SU-DHL-6 (cell line): Measurements from ENCODE around the gene NPFFR1.

Source experiments
- H2AFZ ChIP-seq: fragments of 200-600 bp; sonication (generic); 2 replicates; pipeline ENCODE4 v1.6.1; 2014; ENCODE audit warnings: low read depth, mild to moderate bottlenecking, moderate library complexity, mixed read lengths, antibody characterized with exemption, low read length; ENCODE audit not compliant: severe bottlenecking
- H3F3A ChIP-seq: fragments of 200-600 bp; shearing (Covaris generic); 2 replicates; pipeline ENCODE4 v1.6.0; 2016; ENCODE audit warnings: antibody characterized with exemption, mild to moderate bottlenecking; ENCODE audit not compliant: insufficient read depth
- H3K27ac ChIP-seq: fragments of 200-600 bp; sonication (generic); 2 replicates; pipeline ENCODE4 v1.5.1; 2016; ENCODE audit warnings: low read depth, mild to moderate bottlenecking, low read length, moderate library complexity, mixed read lengths
- H3K27me3 ChIP-seq: fragments of 200-600 bp; sonication (generic), shearing (Covaris generic); 2 replicates; pipeline ENCODE4 v1.6.0; 2014; ENCODE audit warnings: mild to moderate bottlenecking, low read length
- H3K36me3 ChIP-seq: fragments of 200-600 bp; sonication (generic); 2 replicates; pipeline ENCODE4 v1.6.1; 2014; ENCODE audit warnings: mild to moderate bottlenecking, low read length, mixed read lengths
- H3K4me2 ChIP-seq: fragments of 300-600, 200-600 bp; shearing (Covaris generic), sonication (generic); 2 replicates; pipeline ENCODE4 v1.6.0; 2014; ENCODE audit warnings: low read length, low read depth, mild to moderate bottlenecking; ENCODE audit not compliant: poor library complexity, severe bottlenecking
- H3K4me3 ChIP-seq: fragments of 200-600 bp; sonication (generic); 2 replicates; pipeline ENCODE4 v1.5.1; 2014; ENCODE audit warnings: antibody characterized with exemption, low read length, mild to moderate bottlenecking, mixed read lengths; ENCODE audit not compliant: insufficient read depth, poor library complexity, severe bottlenecking
- H3K79me2 ChIP-seq: fragments of 200-600 bp; sonication (generic); 2 replicates; pipeline ENCODE4 v1.6.1; 2014; ENCODE audit warnings: mild to moderate bottlenecking, low read length, moderate library complexity; ENCODE audit not compliant: insufficient read depth
- H3K9ac ChIP-seq: fragments of 200-600 bp; sonication (generic); 2 replicates; pipeline ENCODE4 v1.7.0; 2014; ENCODE audit warnings: mild to moderate bottlenecking, low read length
- H3K9me2 ChIP-seq: fragments of 200-600 bp; sonication (generic); replicated peaks from 2 replicates; pipeline ENCODE4 v1.6.1; 2014; ENCODE audit warnings: low read length; ENCODE audit not compliant: insufficient read depth
- H3K9me3 ChIP-seq: fragments of 200-600 bp; sonication (generic); 2 replicates; pipeline ENCODE4 v1.6.1; 2014; ENCODE audit warnings: low read length, mixed read lengths; ENCODE audit not compliant: insufficient read depth
- H4K20me1 ChIP-seq: fragments of 200-600 bp; sonication (generic); 2 replicates; pipeline ENCODE4 v1.6.1; 2014; ENCODE audit warnings: low read depth, mild to moderate bottlenecking, antibody characterized with exemption, low read length, moderate library complexity, mixed read lengths
- EZH2phosphoT487 ChIP-seq: fragments of 200-600 bp; sonication (generic), shearing (Covaris generic); conservative IDR thresholded peaks from 2 replicates; pipeline ENCODE4 v1.6.1; 2018; ENCODE audit warnings: mild to moderate bottlenecking, antibody characterized with exemption, low read length, moderate library complexity, mixed read lengths
- TF ChIP-seq, protein P1 (sequence below): fragments of 200-600 bp; sonication (generic); IDR thresholded peaks from one replicate; pipeline ENCODE4 v1.5.1; 2017; ENCODE audit warnings: antibody characterized with exemption, mild to moderate bottlenecking, low read length, moderate library complexity; ENCODE audit not compliant: insufficient read depth, poor library complexity, severe bottlenecking

NPFFR1 gene

DNA sequence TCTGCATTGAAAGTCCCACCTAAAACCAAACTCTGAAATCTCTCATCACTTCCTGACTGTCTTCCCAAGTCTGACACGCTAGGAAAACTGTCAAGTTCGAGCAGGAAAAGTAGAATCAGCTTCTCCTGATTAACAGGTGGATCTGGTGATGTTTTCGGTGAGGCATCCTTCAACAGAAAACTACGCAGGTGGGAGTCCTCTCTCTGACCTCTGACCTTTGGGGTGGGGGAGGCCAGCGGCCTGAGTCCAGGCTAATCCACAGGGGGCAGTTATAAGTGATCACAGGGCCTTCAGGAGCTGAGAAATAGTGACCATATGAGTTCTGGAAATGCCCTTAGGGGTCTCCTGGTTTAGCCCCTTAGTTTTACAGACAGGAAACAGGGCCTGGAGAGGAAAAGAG is 13.4 kb upstream of the NPFFR1 start:
- no peak overlapping the region for H2AFZ ChIP-seq
- H3K27me3 ChIP-seq: no peaks in the 10 kb centered on the region
- H3K4me2 ChIP-seq: no peak overlapping the region
- no peak overlapping the region for H3K9ac ChIP-seq
- H3K36me3 ChIP-seq: no peaks in the 10 kb centered on the region
- H3K27ac ChIP-seq: no peak overlapping the region
- TF ChIP-seq, protein P1, sequence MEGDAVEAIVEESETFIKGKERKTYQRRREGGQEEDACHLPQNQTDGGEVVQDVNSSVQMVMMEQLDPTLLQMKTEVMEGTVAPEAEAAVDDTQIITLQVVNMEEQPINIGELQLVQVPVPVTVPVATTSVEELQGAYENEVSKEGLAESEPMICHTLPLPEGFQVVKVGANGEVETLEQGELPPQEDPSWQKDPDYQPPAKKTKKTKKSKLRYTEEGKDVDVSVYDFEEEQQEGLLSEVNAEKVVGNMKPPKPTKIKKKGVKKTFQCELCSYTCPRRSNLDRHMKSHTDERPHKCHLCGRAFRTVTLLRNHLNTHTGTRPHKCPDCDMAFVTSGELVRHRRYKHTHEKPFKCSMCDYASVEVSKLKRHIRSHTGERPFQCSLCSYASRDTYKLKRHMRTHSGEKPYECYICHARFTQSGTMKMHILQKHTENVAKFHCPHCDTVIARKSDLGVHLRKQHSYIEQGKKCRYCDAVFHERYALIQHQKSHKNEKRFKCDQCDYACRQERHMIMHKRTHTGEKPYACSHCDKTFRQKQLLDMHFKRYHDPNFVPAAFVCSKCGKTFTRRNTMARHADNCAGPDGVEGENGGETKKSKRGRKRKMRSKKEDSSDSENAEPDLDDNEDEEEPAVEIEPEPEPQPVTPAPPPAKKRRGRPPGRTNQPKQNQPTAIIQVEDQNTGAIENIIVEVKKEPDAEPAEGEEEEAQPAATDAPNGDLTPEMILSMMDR: no peak
- no peak for TF ChIP-seq EZH2phosphoT487
- H3K9me2 ChIP-seq: no peaks in the 10 kb centered on the region
- H4K20me1 ChIP-seq: no peaks in the 10 kb centered on the region
- no peaks in the 10 kb centered on the region for H3K79me2 ChIP-seq
- H3K9me3 ChIP-seq: no peaks in the 10 kb centered on the region
- no peaks in the 10 kb centered on the region for H3F3A ChIP-seq
- H3K4me3 ChIP-seq: no peak overlapping the region

DNA sequence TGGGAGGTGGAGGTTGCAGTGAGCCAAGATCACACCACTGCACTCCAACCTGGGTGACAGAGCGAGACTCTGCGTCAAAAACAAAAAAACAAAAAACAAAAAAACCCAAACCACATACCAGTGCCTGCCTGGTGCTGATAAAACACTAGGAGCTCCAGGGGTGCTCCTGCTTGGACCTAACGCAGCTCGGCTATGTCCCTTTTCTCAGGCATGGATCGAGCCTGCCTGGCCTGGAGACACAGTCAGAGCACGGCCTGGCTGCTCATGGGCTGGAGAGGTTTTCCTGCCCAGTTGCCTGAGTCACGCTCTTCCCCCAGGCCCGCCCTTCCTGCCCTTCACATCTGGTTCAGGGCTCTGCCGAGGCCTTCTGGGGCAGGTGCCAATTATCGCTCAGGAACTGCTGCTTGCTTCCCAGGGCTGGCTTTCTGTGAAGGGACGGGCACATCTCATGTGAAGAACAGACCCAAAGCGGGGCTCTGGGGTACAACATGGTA is 12.6 kb upstream of the NPFFR1 start:
- no peaks in the 10 kb centered on the region for H3K9me3 ChIP-seq
- H3K9me2 ChIP-seq: no peaks in the 10 kb centered on the region
- H3F3A ChIP-seq: no peaks in the 10 kb centered on the region
- no peak overlapping the region for H3K4me3 ChIP-seq
- no peak overlapping the region for H3K27ac ChIP-seq
- H4K20me1 ChIP-seq: no peaks in the 10 kb centered on the region
- H3K36me3 ChIP-seq: no peaks in the 10 kb centered on the region
- TF ChIP-seq, protein P1: no peak
- TF ChIP-seq EZH2phosphoT487: no peak
- H3K4me2 ChIP-seq: no peak overlapping the region
- no peak overlapping the region for H2AFZ ChIP-seq
- H3K27me3 ChIP-seq: no peaks in the 10 kb centered on the region
- H3K9ac ChIP-seq: no peak overlapping the region
- H3K79me2 ChIP-seq: no peaks in the 10 kb centered on the region

- no peak overlapping the region for H3K4me2 ChIP-seq
- H3K27ac ChIP-seq: no peak overlapping the region
- no peak overlapping the region for H2AFZ ChIP-seq
- H3K79me2 ChIP-seq: no peaks in the 10 kb centered on the region
- TF ChIP-seq EZH2phosphoT487: no peak
- TF ChIP-seq, protein P1: no peak
- no peaks in the 10 kb centered on the region for H3K27me3 ChIP-seq
- no peaks in the 10 kb centered on the region for H3K9me2 ChIP-seq
- no peaks in the 10 kb centered on the region for H3K9me3 ChIP-seq
- no peaks in the 10 kb centered on the region for H3K36me3 ChIP-seq
- no peak overlapping the region for H3K4me3 ChIP-seq
- no peaks in the 10 kb centered on the region for H4K20me1 ChIP-seq
- no peak overlapping the region for H3K9ac ChIP-seq
- no peaks in the 10 kb centered on the region for H3F3A ChIP-seq
Measured at GRCh38 chr10:70295926-70296325, 12.1 kb upstream of the NPFFR1 start.
